HepG2 (cell line): ENCODE data around the gene POU3F3. TPM values are rescaled to one million over a fixed set of nuclear protein-coding genes. Genes with fewer than 3 reads are reported as not detected.
A peak's percentile ranks its signal among the peaks of the same experiment; 100 is the strongest.

Experiments
- ARNT2 ChIP-seq: sonication (generic); formaldehyde crosslinking; IDR thresholded peaks from 2 replicates; pipeline ENCODE4 v1.8.0; 2022; ENCODE audit warnings: mild to moderate bottlenecking, low read depth, missing genetic modification reagents, moderate library complexity
- ATAD3A ChIP-seq: sonication (generic); formaldehyde crosslinking; IDR thresholded peaks from 2 replicates; pipeline ENCODE4 v1.4.0; 2020; ENCODE audit warnings: missing genetic modification reagents
- BRD4 ChIP-seq: sonication (generic); formaldehyde crosslinking; IDR thresholded peaks from 2 replicates; pipeline ENCODE4 v1.4.0; 2020; ENCODE audit warnings: missing genetic modification reagents
- FOXC1 ChIP-seq: sonication (generic); formaldehyde crosslinking; IDR thresholded peaks from 2 replicates; pipeline ENCODE4 v1.8.0; 2022; ENCODE audit warnings: mild to moderate bottlenecking, missing genetic modification reagents, borderline replicate concordance
- GABPB1 ChIP-seq: IDR thresholded peaks from 2 replicates; pipeline ENCODE4 v1.6.1; 2016; ENCODE audit warnings: mild to moderate bottlenecking, missing genetic modification reagents, moderate library complexity, missing compliant biosample characterization
- HDAC1 ChIP-seq: sonication (generic); formaldehyde crosslinking; IDR thresholded peaks from 2 replicates; pipeline ENCODE4 v1.5.1; 2020; ENCODE audit warnings: mild to moderate bottlenecking, missing genetic modification reagents
- HHEX ChIP-seq: IDR thresholded peaks from 2 replicates; pipeline ENCODE4 v1.6.1; 2016; ENCODE audit warnings: control low read depth
- HIVEP1 ChIP-seq: sonication (generic); formaldehyde crosslinking; IDR thresholded peaks from 2 replicates; pipeline ENCODE4 v1.4.0; 2020; ENCODE audit warnings: mild to moderate bottlenecking, missing genetic modification reagents
- HOXD1 ChIP-seq: sonication (generic); formaldehyde crosslinking; IDR thresholded peaks from 2 replicates; pipeline ENCODE4 v1.5.0; 2020; ENCODE audit warnings: missing genetic modification reagents
- IKZF4 ChIP-seq: sonication (generic); formaldehyde crosslinking; IDR thresholded peaks from 2 replicates; pipeline ENCODE4 v1.5.1; 2020; ENCODE audit warnings: borderline replicate concordance, mild to moderate bottlenecking, low read depth, missing genetic modification reagents; ENCODE audit errors: not compliant biosample characterization
- MED13 ChIP-seq: sonication (generic); formaldehyde crosslinking; IDR thresholded peaks from 2 replicates; pipeline ENCODE4 v1.5.0; 2020; ENCODE audit warnings: missing genetic modification reagents
- PHF5A ChIP-seq: IDR thresholded peaks from one replicate; pipeline ENCODE4 v1.6.1; 2018; ENCODE audit warnings: low read depth, missing genetic modification reagents; ENCODE audit not compliant: unreplicated experiment
- RNF2 ChIP-seq: fragments of 450-650 bp; conservative IDR thresholded peaks from 2 replicates; pipeline ENCODE4 v1.6.1; 2016; ENCODE audit warnings: low read depth
- ZFP82 ChIP-seq: sonication (generic); formaldehyde crosslinking; IDR thresholded peaks from 2 replicates; pipeline ENCODE4 v1.5.1; 2020; ENCODE audit warnings: mild to moderate bottlenecking, missing genetic modification reagents, borderline replicate concordance
- ZNF235 ChIP-seq: sonication (generic); formaldehyde crosslinking; IDR thresholded peaks from 2 replicates; pipeline ENCODE4 v1.8.1; 2023; ENCODE audit warnings: mild to moderate bottlenecking, missing genetic modification reagents, borderline replicate concordance
- ZNF33B ChIP-seq: sonication (generic); formaldehyde crosslinking; IDR thresholded peaks from 2 replicates; pipeline ENCODE4 v1.5.1; 2020; ENCODE audit warnings: mild to moderate bottlenecking, missing genetic modification reagents
- ZNF615 ChIP-seq: sonication (generic); formaldehyde crosslinking; IDR thresholded peaks from 2 replicates; pipeline ENCODE4 v1.5.0; 2020; ENCODE audit warnings: mild to moderate bottlenecking, missing genetic modification reagents, borderline replicate concordance
- ZNF788 ChIP-seq: sonication (generic); formaldehyde crosslinking; IDR thresholded peaks from 2 replicates; pipeline ENCODE4 v1.5.0; 2020; ENCODE audit warnings: mild to moderate bottlenecking, missing genetic modification reagents, borderline replicate concordance
- ZSCAN25 ChIP-seq: sonication (generic); formaldehyde crosslinking; IDR thresholded peaks from 2 replicates; pipeline ENCODE4 v1.8.0; 2022; ENCODE audit warnings: mild to moderate bottlenecking, missing genetic modification reagents
- ZSCAN30 ChIP-seq: sonication (generic); formaldehyde crosslinking; IDR thresholded peaks from 2 replicates; pipeline ENCODE4 v1.5.0; 2020; ENCODE audit warnings: mild to moderate bottlenecking, missing genetic modification reagents
- polyA plus RNA-seq, 8 experiments: library from polyadenylated mRNA; depleted of rRNA in 3 of 8; stranded (reverse) in 7 of 8; unstranded in 1 of 8; fragments of >200 nt; fragmentation: Illumina TruSeq in 4 of 8; extraction: Trizol in 4 of 8; gene quantifications; 2 replicates each; pipeline versions ENCODE4 v1.2.1 to v1.2.3, GENCODE V29; 2011 to 2016; ENCODE audit warnings: low read depth in 4 of 8, missing spikeins in 1 of 8, mixed read lengths in 1 of 8; ENCODE audit not compliant: insufficient read depth in 1 of 8
- total RNA-seq, 5 experiments: library from RNA; depleted of rRNA; stranded (reverse); fragments of >200 nt; fragmentation: Illumina TruSeq; extraction: Trizol; gene quantifications; 2 replicates each; pipeline ENCODE4 v1.2.3, GENCODE V29; 2016; ENCODE audit warnings: low read depth in 1 of 5
- TF ChIP-seq, protein P1 (sequence below): sonication (generic); formaldehyde crosslinking; IDR thresholded peaks from 2 replicates; pipeline ENCODE4 v1.5.0; 2020; ENCODE audit warnings: mild to moderate bottlenecking, missing genetic modification reagents
- TF ChIP-seq, protein P2 (sequence below): sonication (generic); formaldehyde crosslinking; IDR thresholded peaks from 2 replicates; pipeline ENCODE4 v1.8.0; 2022; ENCODE audit warnings: mild to moderate bottlenecking, missing genetic modification reagents, moderate library complexity
- TF ChIP-seq, protein P3 (sequence below): sonication (generic); formaldehyde crosslinking; IDR thresholded peaks from 2 replicates; pipeline ENCODE4 v1.5.0; 2020; ENCODE audit warnings: missing genetic modification reagents
- TF ChIP-seq, protein P4 (sequence below): sonication (generic); formaldehyde crosslinking; IDR thresholded peaks from 2 replicates; pipeline ENCODE4 v1.8.0; 2022; ENCODE audit warnings: mild to moderate bottlenecking, missing genetic modification reagents

The POU3F3 gene
- total and polyA plus RNA-seq, 2 of the 13 experiments (the other 11 are each of a cell fraction or from before 2014, with no cell fraction given) = not detected

DNA sequence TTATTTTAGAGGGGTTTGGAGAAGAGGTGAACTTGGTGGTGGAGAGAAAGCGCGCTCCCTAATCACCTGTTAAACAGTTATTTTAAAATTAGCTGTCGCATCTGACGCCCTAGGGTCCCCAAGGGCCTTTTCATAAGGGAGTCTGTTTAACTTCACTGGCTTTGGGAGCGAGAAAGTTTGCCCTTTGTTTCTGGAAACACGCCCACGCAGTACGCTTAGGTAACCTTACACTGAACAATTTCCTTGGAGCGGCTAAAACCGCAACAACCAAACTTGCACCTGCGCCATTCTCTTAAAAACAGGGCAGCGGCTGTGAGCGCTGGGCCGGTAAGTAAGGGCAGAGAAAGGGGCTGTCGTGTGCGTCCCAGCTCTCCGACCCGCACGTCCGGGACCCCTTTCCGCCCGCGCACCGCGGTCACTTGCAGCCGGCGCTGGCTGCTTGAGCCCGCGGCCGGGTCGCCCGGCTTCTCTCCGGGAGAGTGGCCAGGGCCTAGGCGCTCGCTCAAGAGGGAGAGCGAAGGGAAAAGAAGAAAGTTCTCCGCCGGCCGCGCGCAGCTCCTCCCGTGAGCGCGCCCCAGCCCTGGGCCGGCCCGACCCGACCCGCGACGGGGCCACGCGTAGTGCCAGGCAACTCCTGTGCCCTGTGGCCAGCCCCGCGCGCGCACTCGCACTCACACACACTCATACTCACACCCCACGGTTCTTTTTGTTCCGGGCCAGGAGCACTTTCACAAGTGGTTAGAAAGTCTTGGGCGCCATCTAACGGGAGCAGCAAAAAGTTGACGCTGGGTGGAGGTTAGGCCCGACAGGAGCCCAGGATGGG is 19.2 kb downstream of the POU3F3 start (continued):
- TF ChIP-seq ZNF235 (CRISPR knock-in tag) (no peak), RNF2 (peak; percentile 66; the same call in 1 of the 2 replicates), IKZF4 (CRISPR knock-in tag) (no peak), HIVEP1 (CRISPR knock-in tag) (no peak), PHF5A (CRISPR knock-in tag) (no peak), ZNF33B (CRISPR knock-in tag) (no peak), MED13 (CRISPR knock-in tag) (no peak), GABPB1 (CRISPR knock-in tag) (peak; percentile 78), HOXD1 (0 out of 2 replicates have a peak, but pooled peaks have one; percentile 41), ZNF788 (CRISPR knock-in tag) (no peak; the same call in 1 of the 2 replicates), HDAC1 (CRISPR knock-in tag) (no peak), ARNT2 (CRISPR knock-in tag) (peak; percentile 58; the same call in 1 of the 2 replicates), ZSCAN25 (CRISPR knock-in tag) (no peak), ZNF615 (CRISPR knock-in tag) (no peak), ZSCAN30 (CRISPR knock-in tag) (no peak), ZFP82 (no peak), FOXC1 (0 out of 2 replicates have a peak, but pooled peaks have one; percentile 66), BRD4 (CRISPR knock-in tag) (0 out of 2 replicates have a peak, but pooled peaks have one; percentile 57), HHEX (CRISPR knock-in tag) (no peak), ATAD3A (no peak)
- TF ChIP-seq, protein P1, sequence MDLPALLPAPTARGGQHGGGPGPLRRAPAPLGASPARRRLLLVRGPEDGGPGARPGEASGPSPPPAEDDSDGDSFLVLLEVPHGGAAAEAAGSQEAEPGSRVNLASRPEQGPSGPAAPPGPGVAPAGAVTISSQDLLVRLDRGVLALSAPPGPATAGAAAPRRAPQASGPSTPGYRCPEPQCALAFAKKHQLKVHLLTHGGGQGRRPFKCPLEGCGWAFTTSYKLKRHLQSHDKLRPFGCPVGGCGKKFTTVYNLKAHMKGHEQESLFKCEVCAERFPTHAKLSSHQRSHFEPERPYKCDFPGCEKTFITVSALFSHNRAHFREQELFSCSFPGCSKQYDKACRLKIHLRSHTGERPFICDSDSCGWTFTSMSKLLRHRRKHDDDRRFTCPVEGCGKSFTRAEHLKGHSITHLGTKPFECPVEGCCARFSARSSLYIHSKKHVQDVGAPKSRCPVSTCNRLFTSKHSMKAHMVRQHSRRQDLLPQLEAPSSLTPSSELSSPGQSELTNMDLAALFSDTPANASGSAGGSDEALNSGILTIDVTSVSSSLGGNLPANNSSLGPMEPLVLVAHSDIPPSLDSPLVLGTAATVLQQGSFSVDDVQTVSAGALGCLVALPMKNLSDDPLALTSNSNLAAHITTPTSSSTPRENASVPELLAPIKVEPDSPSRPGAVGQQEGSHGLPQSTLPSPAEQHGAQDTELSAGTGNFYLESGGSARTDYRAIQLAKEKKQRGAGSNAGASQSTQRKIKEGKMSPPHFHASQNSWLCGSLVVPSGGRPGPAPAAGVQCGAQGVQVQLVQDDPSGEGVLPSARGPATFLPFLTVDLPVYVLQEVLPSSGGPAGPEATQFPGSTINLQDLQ (CRISPR knock-in tag) = no peak
- TF ChIP-seq, protein P2, sequence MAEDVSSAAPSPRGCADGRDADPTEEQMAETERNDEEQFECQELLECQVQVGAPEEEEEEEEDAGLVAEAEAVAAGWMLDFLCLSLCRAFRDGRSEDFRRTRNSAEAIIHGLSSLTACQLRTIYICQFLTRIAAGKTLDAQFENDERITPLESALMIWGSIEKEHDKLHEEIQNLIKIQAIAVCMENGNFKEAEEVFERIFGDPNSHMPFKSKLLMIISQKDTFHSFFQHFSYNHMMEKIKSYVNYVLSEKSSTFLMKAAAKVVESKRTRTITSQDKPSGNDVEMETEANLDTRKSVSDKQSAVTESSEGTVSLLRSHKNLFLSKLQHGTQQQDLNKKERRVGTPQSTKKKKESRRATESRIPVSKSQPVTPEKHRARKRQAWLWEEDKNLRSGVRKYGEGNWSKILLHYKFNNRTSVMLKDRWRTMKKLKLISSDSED = 0 out of 2 replicates have a peak, but pooled peaks have one; percentile 27
- TF ChIP-seq, protein P3, sequence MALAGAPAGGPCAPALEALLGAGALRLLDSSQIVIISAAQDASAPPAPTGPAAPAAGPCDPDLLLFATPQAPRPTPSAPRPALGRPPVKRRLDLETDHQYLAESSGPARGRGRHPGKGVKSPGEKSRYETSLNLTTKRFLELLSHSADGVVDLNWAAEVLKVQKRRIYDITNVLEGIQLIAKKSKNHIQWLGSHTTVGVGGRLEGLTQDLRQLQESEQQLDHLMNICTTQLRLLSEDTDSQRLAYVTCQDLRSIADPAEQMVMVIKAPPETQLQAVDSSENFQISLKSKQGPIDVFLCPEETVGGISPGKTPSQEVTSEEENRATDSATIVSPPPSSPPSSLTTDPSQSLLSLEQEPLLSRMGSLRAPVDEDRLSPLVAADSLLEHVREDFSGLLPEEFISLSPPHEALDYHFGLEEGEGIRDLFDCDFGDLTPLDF (CRISPR knock-in tag) = 0 out of 2 replicates have a peak, but pooled peaks have one; percentile 37
- TF ChIP-seq, protein P4, sequence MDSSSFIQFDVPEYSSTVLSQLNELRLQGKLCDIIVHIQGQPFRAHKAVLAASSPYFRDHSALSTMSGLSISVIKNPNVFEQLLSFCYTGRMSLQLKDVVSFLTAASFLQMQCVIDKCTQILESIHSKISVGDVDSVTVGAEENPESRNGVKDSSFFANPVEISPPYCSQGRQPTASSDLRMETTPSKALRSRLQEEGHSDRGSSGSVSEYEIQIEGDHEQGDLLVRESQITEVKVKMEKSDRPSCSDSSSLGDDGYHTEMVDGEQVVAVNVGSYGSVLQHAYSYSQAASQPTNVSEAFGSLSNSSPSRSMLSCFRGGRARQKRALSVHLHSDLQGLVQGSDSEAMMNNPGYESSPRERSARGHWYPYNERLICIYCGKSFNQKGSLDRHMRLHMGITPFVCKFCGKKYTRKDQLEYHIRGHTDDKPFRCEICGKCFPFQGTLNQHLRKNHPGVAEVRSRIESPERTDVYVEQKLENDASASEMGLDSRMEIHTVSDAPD (CRISPR knock-in tag) = no peak
